PC-3 (cell line): ENCODE measurements around the gene MYLK4. TPM values are rescaled to one million over a fixed set of nuclear protein-coding genes. Genes with fewer than 3 reads are reported as not detected.

Experiments used
- ATAC-seq: fragments of 200-7000 bp; cut with Tn5 transposase; 2 replicates; pipeline ENCODE4 v1.9.1; 2020; ENCODE audit warnings: mild to moderate bottlenecking, moderate library complexity
- BruUV-seq: library from RNA; stranded (reverse); fragments of 400-500 nt; replicated peaks from 2 replicates; lab custom pipeline; 2021; lab: Mats Ljungman, UMichigan
- CTCF ChIA-PET: fragments of 300-600 bp; sonication (Branson Sonifier 250); formaldehyde crosslinking; loops from one replicate; lab custom pipeline; 2022; ENCODE audit warnings: antibody characterized with exemption; lab: Charles Lee
- POLR2A ChIA-PET: fragments of 300-600 bp; sonication (Branson Sonifier 250); formaldehyde crosslinking; loops from one replicate; lab custom pipeline; 2022; ENCODE audit warnings: antibody characterized with exemption; ENCODE audit not compliant: unreplicated experiment; lab: Charles Lee
- DNase-seq: peaks from one replicate; pipeline ENCODE4 v3.0.0-alpha.2; 2015
- H2AFZ ChIP-seq: fragments of 300-600 bp; sonication (generic); 2 replicates; pipeline ENCODE4 v1.6.0; 2016; ENCODE audit warnings: antibody characterized with exemption, low read length
- H3F3A ChIP-seq: fragments of 300-600 bp; sonication (generic); one replicate; pipeline ENCODE4 v1.6.0; 2017; ENCODE audit warnings: antibody characterized with exemption, low read length, control low read depth, mild to moderate bottlenecking; ENCODE audit not compliant: unreplicated experiment
- H3K27ac ChIP-seq: fragments of 300-600 bp; sonication (generic); 2 replicates; pipeline ENCODE4 v1.5.1; 2016; ENCODE audit warnings: mild to moderate bottlenecking, low read length
- H3K27me3 ChIP-seq: fragments of 300-600 bp; sonication (generic); 2 replicates; pipeline ENCODE4 v1.6.1; 2016; ENCODE audit warnings: low read length, mixed read lengths
- H3K36me3 ChIP-seq: fragments of 300-600 bp; sonication (generic); 2 replicates; pipeline ENCODE4 v1.6.1; 2016; ENCODE audit warnings: low read depth, mixed run types, low read length, mixed read lengths
- H3K4me1 ChIP-seq: fragments of 300-600 bp; sonication (generic); 2 replicates; pipeline ENCODE4 v1.5.1; 2016; ENCODE audit warnings: low read length; ENCODE audit not compliant: insufficient read depth
- H3K4me2 ChIP-seq: fragments of 300-600 bp; sonication (generic); 2 replicates; pipeline ENCODE4 v1.6.0; 2016; ENCODE audit warnings: low read length
- H3K4me3 ChIP-seq: fragments of 300-600 bp; sonication (generic); 2 replicates; pipeline ENCODE4 v1.5.1; 2016; ENCODE audit warnings: mild to moderate bottlenecking, low read length, mixed read lengths
- H3K79me2 ChIP-seq: fragments of 300-600 bp; sonication (generic); 2 replicates; pipeline ENCODE4 v1.6.1; 2017; ENCODE audit warnings: low read length, mixed read lengths
- H3K9ac ChIP-seq: fragments of 300-600 bp; sonication (generic); 2 replicates; pipeline ENCODE4 v1.6.0; 2016; ENCODE audit warnings: mild to moderate bottlenecking, low read length
- H3K9me2 ChIP-seq: fragments of 300-600 bp; sonication (generic); replicated peaks from 2 replicates; pipeline ENCODE4 v1.6.1; 2016; ENCODE audit warnings: mixed run types, low read length, mixed read lengths
- H3K9me3 ChIP-seq: fragments of 300-600 bp; sonication (generic); 2 replicates; pipeline ENCODE4 v1.6.1; 2016; ENCODE audit warnings: low read length, mixed read lengths
- H4K20me1 ChIP-seq: fragments of 300-600 bp; sonication (generic); 2 replicates; pipeline ENCODE4 v1.6.1; 2016; ENCODE audit warnings: low read length, mixed read lengths
- EZH2 ChIP-seq: fragments of 300-600 bp; sonication (generic); IDR thresholded peaks from one replicate; pipeline ENCODE4 v1.6.1; 2017; ENCODE audit warnings: antibody characterized with exemption, mild to moderate bottlenecking, low read length; ENCODE audit not compliant: unreplicated experiment
- EZH2phosphoT487 ChIP-seq: fragments of 300-600 bp; sonication (generic); IDR thresholded peaks from 2 replicates; pipeline ENCODE4 v1.6.1; 2018; ENCODE audit warnings: mild to moderate bottlenecking, antibody characterized with exemption, low read length, borderline replicate concordance
- intact Hi-C: fragments of 100-400 bp; cut with micrococcal nuclease; formaldehyde crosslinking; loops from 2 replicates; pipeline ENCODE4 v1.9.0; 2023
- total RNA-seq: library from RNA; depleted of rRNA; stranded (reverse); fragments of >200 nt; gene quantifications from 2 replicates; pipeline ENCODE4 v1.2.3, GENCODE V29; 2014
- TF ChIP-seq, protein P1 (sequence below): fragments of 300-600 bp; sonication (generic); conservative IDR thresholded peaks from 2 replicates; pipeline ENCODE4 v1.5.1; 2017; ENCODE audit warnings: antibody characterized with exemption, low read depth, mild to moderate bottlenecking, low read length

MYLK4 gene
- total RNA-seq, 1 experiment from 2014 or later = 0.11 TPM

DNA sequence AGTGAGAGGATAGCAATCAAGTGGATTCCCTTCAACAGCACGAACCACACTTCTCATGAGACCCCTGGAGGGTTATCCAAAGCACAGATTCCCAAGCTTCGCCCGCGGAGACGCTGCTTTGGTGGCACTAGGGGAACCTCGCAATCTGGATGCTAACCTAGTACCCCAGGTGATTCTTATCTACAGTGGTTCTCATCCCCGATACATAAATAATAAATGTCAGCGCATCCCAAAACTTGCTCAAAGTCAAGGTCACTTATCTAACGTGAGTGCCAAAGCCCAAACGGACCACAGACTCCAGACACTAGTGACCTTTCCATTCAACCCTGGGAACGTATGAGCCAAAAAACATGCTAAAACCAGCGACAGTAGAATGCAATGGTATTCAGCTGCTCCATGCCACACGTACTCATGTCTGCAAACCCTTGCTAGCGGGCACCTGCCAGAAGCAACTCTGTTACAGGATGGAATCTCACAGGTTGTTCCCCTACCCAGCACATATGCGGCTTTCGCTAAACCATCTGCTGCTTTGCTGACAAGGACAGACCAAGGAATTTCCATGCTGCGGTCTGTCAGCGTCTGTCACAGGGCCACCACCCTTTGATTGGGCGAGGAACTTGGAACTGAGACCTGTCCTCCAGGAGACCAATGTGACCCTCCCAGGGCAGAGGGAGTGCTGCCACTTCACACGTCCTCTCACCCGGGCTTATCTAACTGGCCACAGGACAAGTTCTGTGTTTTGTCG is 16.8 kb downstream of the MYLK4 start:
- Histone ChIP-seq H3K4me2 (no peak overlapping the region), H3K4me1 (peaks cover 17% of the 10 kb centered on the region), H3F3A (no peaks in the 10 kb centered on the region), H3K9me2 (no peaks in the 10 kb centered on the region), H3K27me3 (no peaks in the 10 kb centered on the region), H3K79me2 (no peaks in the 10 kb centered on the region), H3K9ac (no peak overlapping the region), H3K4me3 (no peak overlapping the region), H2AFZ (no peak overlapping the region), H4K20me1 (no peaks in the 10 kb centered on the region), H3K36me3 (no peaks in the 10 kb centered on the region), H3K27ac (no peak overlapping the region), H3K9me3 (no peaks in the 10 kb centered on the region)
- TF ChIP-seq EZH2 (no peak), EZH2phosphoT487 (no peak)
- TF ChIP-seq, protein P1, sequence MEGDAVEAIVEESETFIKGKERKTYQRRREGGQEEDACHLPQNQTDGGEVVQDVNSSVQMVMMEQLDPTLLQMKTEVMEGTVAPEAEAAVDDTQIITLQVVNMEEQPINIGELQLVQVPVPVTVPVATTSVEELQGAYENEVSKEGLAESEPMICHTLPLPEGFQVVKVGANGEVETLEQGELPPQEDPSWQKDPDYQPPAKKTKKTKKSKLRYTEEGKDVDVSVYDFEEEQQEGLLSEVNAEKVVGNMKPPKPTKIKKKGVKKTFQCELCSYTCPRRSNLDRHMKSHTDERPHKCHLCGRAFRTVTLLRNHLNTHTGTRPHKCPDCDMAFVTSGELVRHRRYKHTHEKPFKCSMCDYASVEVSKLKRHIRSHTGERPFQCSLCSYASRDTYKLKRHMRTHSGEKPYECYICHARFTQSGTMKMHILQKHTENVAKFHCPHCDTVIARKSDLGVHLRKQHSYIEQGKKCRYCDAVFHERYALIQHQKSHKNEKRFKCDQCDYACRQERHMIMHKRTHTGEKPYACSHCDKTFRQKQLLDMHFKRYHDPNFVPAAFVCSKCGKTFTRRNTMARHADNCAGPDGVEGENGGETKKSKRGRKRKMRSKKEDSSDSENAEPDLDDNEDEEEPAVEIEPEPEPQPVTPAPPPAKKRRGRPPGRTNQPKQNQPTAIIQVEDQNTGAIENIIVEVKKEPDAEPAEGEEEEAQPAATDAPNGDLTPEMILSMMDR = no peak
- BruUV-seq = no TSS peak
- ChIA-PET POLR2A (no interaction called here), CTCF (no interaction called here)
- DNase-seq (no peak), ATAC-seq (no peak)
- intact Hi-C loops = no loop called here

DNA sequence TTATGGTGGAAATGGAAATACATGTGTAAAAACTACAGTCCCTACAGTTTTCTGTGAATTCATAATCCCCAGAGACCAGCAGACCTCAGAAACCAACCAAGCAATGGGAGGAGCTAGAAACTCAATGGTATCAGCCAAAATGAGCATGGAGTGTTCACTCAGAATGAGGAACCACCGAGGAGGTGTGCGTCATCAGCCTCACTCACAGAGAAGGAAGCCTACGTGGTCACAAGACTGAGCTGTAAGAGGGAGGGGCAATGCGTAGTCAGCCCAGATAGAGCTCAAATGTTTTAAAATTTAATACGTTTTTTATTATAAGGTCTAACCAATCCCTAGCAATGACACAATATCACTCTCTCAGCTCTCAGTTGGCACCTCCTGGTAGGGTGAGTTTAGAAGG is 17.4 kb downstream of the MYLK4 start:
- Histone ChIP-seq H3K9me2 (no peaks in the 10 kb centered on the region), H3K36me3 (no peaks in the 10 kb centered on the region), H3K4me2 (no peak overlapping the region), H3K9ac (no peak overlapping the region), H3K27me3 (no peaks in the 10 kb centered on the region), H3K27ac (no peak overlapping the region), H2AFZ (no peak overlapping the region), H4K20me1 (no peaks in the 10 kb centered on the region), H3K79me2 (no peaks in the 10 kb centered on the region), H3K4me1 (peaks cover 17% of the 10 kb centered on the region), H3K9me3 (no peaks in the 10 kb centered on the region), H3F3A (no peaks in the 10 kb centered on the region), H3K4me3 (no peak overlapping the region)
- no TSS peak for BruUV-seq
- no peak for ATAC-seq
- ChIA-PET CTCF (no interaction called here), POLR2A (no interaction called here)
- intact Hi-C loops = no loop called here
- no peak for DNase-seq
- TF ChIP-seq, protein P1 = no peak
- TF ChIP-seq EZH2 (no peak), EZH2phosphoT487 (no peak)

DNA sequence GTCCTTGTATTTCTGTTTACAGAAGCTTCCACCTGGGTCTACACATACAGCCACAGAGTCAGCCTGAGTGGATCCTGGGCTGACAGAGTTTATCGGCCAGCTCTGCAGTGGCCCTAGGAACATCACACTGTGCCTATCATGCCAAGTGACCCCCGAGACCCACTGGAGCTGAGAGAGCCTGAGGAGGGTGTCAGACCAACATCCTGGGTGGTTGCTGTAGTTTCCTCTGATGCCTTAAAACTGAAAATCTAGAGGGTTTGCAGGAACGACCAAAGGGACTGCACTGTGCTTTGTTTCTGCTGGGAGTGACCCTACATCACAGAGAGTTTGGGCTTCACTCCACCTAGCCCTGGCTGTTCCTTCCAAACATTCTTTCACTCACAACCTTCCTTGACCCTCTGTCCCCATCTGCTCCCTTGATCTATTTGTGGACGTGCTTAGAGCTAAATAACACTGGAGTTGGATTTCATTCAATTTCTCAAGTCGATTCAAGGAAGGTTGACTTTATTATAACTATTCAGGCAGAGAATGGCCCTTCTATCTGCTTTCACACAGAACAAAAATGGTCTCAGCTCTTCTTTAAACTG is 18.1 kb downstream of the MYLK4 start:
- ATAC-seq (no peak), DNase-seq (no peak)
- CTCF ChIA-PET = no interaction called here
- Histone ChIP-seq H3K27ac (no peak overlapping the region), H2AFZ (no peak overlapping the region), H3K9me3 (no peaks in the 10 kb centered on the region), H3K4me3 (no peak overlapping the region), H3K79me2 (no peaks in the 10 kb centered on the region), H3K9ac (no peak overlapping the region), H3F3A (no peaks in the 10 kb centered on the region), H3K27me3 (no peaks in the 10 kb centered on the region), H3K9me2 (no peaks in the 10 kb centered on the region), H4K20me1 (no peaks in the 10 kb centered on the region), H3K36me3 (no peaks in the 10 kb centered on the region), H3K4me2 (no peak overlapping the region), H3K4me1 (peaks cover 17% of the 10 kb centered on the region)
- POLR2A ChIA-PET = no interaction called here
- BruUV-seq = no TSS peak
- TF ChIP-seq, protein P1 = no peak
- TF ChIP-seq EZH2 = no peak
- TF ChIP-seq EZH2phosphoT487 = no peak
- intact Hi-C loops = no loop called here
